ENCODE measurements around the gene TUBB4A. TPM values are rescaled to one million over a fixed set of nuclear protein-coding genes. Genes with fewer than 3 reads are reported as not detected.

Gene TUBB4A
- total and polyA plus RNA-seq, 3 experiments from 2014 or later = 5.9 to 8.9 (median 7.1) TPM

GRCh38 chr19:6530386-6531162 lies 28.5 kb upstream of the TUBB4A start, which contains the start of gene TNFSF9:
Gene TNFSF9 (plus strand): TSS chr19:6531026. CDS start chr19:6531037, 11 bp downstream.
- POLR2A ChIA-PET = interaction anchor here (0.7 to 0.8 kb wide), 2 partner anchors 9 to 74 kb away, joined by 3 read pairs; no protein-coding TSS in a partner anchor
- peak within 1 kb of the TSS; percentile 82 to 96 (median 88) for H3K4me3 Mint-ChIP-seq
- H3K4me1 ChIP-seq (ENCODE audit: insufficient read depth, low read length) = peaks cover 29% of the 10 kb centered on the region
- H3K36me3 ChIP-seq (ENCODE audit: insufficient read depth, low read length) = no peaks in the 10 kb centered on the region
- H3K4me1 Mint-ChIP-seq = peaks cover 40 to 54% (median 46%) of the 10 kb centered on the region in 3 donors
- H3K27me3 ChIP-seq (ENCODE audit: insufficient read depth, low read length, poor library complexity, severe bottlenecking) = peaks cover 9% of the 10 kb centered on the region
- peak; percentile 72 to 89 (median 83) for DNase-seq
- H3K9me3 ChIP-seq (ENCODE audit: low read length) = no peaks in the 10 kb centered on the region
- no peaks in the 10 kb centered on the region for H3K9me3 Mint-ChIP-seq
- H3K27ac Mint-ChIP-seq = peak within 1 kb of the TSS; percentile 52 to 97 (median 90)
- H3K4me3 ChIP-seq (ENCODE audit: low read length) = peak within 1 kb of the TSS; percentile 52
- CTCF ChIA-PET = interaction anchor here (1.0 to 1.4 kb wide), 2 partner anchors 9 to 14 kb away, joined by 4 to 7 read pairs; no protein-coding TSS in a partner anchor
- peaks cover 0 to 9% (median 0%) of the 10 kb centered on the region in 3 donors for H3K36me3 Mint-ChIP-seq
- H3K27me3 Mint-ChIP-seq = peaks cover 21 to 25% of the 10 kb centered on the region in 2 donors
- H3K27ac ChIP-seq (ENCODE audit: low read depth, low read length) = peak within 1 kb of the TSS; percentile 79

GRCh38 chr19:6529937-6530385 lies 27.9 kb upstream of the TUBB4A start:
- Histone ChIP-seq H3K27me3 (ENCODE audit: insufficient read depth, low read length, poor library complexity, severe bottlenecking) (peaks cover 9% of the 10 kb centered on the region), H3K4me3 (ENCODE audit: low read length) (peak overlapping the region; percentile 52), H3K36me3 (ENCODE audit: insufficient read depth, low read length) (no peaks in the 10 kb centered on the region), H3K4me1 (ENCODE audit: insufficient read depth, low read length) (peaks cover 28% of the 10 kb centered on the region), H3K9me3 (ENCODE audit: low read length) (no peaks in the 10 kb centered on the region), H3K27ac (ENCODE audit: low read depth, low read length) (peak overlapping the region; percentile 68)
- Mint-ChIP-seq H3K4me1 (peaks cover 40 to 50% (median 44%) of the 10 kb centered on the region in 3 donors), H3K4me3 (peak overlapping the region; percentile 34 to 92 (median 87)), H3K36me3 (peaks cover 0 to 5% (median 0%) of the 10 kb centered on the region in 3 donors), H3K27me3 (peaks cover 21% of the 10 kb centered on the region in 2 donors), H3K27ac (peak overlapping the region; percentile 52 to 95 (median 84)), H3K9me3 (no peaks in the 10 kb centered on the region)
- CTCF ChIA-PET = no interaction called here
- no peak for DNase-seq
- POLR2A ChIA-PET = interaction anchor here (0.8 kb wide), 1 partner anchor 8 kb away, joined by 3 read pairs; no protein-coding TSS in a partner anchor

GRCh38 chr19:6529351-6529750 lies 27.2 kb upstream of the TUBB4A start:
- H3K4me3 ChIP-seq (ENCODE audit: low read length) = no peak overlapping the region
- Mint-ChIP-seq H3K4me3 (peak overlapping the region in 5 of 7 donors; percentile 8 to 92 (median 82)), H3K27me3 (peaks cover 20 to 21% of the 10 kb centered on the region in 2 donors), H3K9me3 (no peaks in the 10 kb centered on the region), H3K27ac (peak overlapping the region in 5 of 8 donors; percentile 48 to 95 (median 85)), H3K36me3 (peaks cover 0 to 4% (median 0%) of the 10 kb centered on the region in 3 donors), H3K4me1 (peaks cover 38 to 48% (median 44%) of the 10 kb centered on the region in 3 donors)
- H3K9me3 ChIP-seq (ENCODE audit: low read length) = no peaks in the 10 kb centered on the region
- ChIA-PET POLR2A (no interaction called here), CTCF (no interaction called here)
- H3K36me3 ChIP-seq (ENCODE audit: insufficient read depth, low read length) = no peaks in the 10 kb centered on the region
- peaks cover 28% of the 10 kb centered on the region for H3K4me1 ChIP-seq (ENCODE audit: insufficient read depth, low read length)
- peak overlapping the region; percentile 68 for H3K27ac ChIP-seq (ENCODE audit: low read depth, low read length)
- H3K27me3 ChIP-seq (ENCODE audit: insufficient read depth, low read length, poor library complexity, severe bottlenecking) = peaks cover 9% of the 10 kb centered on the region
- no peak for DNase-seq

GRCh38 chr19:6528544-6529121 lies 26.5 kb upstream of the TUBB4A start:
- peak overlapping the region in 4 of 8 donors; percentile 11 to 78 (median 34) for H3K27ac Mint-ChIP-seq
- Histone ChIP-seq H3K4me3 (ENCODE audit: low read length) (no peak overlapping the region), H3K9me3 (ENCODE audit: low read length) (no peaks in the 10 kb centered on the region), H3K4me1 (ENCODE audit: insufficient read depth, low read length) (peaks cover 28% of the 10 kb centered on the region), H3K27me3 (ENCODE audit: insufficient read depth, low read length, poor library complexity, severe bottlenecking) (peaks cover 9% of the 10 kb centered on the region), H3K36me3 (ENCODE audit: insufficient read depth, low read length) (no peaks in the 10 kb centered on the region), H3K27ac (ENCODE audit: low read depth, low read length) (peak overlapping the region; percentile 68)
- DNase-seq = no peak
- H3K27me3 Mint-ChIP-seq = peaks cover 17 to 19% of the 10 kb centered on the region in 2 donors
- H3K36me3 Mint-ChIP-seq = peaks cover 0 to 4% (median 0%) of the 10 kb centered on the region in 3 donors
- H3K9me3 Mint-ChIP-seq = no peaks in the 10 kb centered on the region
- peaks cover 38 to 44% (median 43%) of the 10 kb centered on the region in 3 donors for H3K4me1 Mint-ChIP-seq
- ChIA-PET POLR2A (no interaction called here), CTCF (interaction anchor here (1.5 kb wide), 1 partner anchor 335 kb away, joined by 5 read pairs; no protein-coding TSS in a partner anchor)
- H3K4me3 Mint-ChIP-seq = peak overlapping the region in 1 of 7 donors; percentile 48

GRCh38 chr19:6527893-6528543 lies 25.9 kb upstream of the TUBB4A start:
- POLR2A ChIA-PET = interaction anchor here (0.6 kb wide), 1 partner anchor 244 kb away, joined by 5 read pairs; no protein-coding TSS in a partner anchor
- CTCF ChIA-PET = interaction anchor here (1.5 kb wide), 1 partner anchor 335 kb away, joined by 5 read pairs; no protein-coding TSS in a partner anchor
- Mint-ChIP-seq H3K27me3 (peaks cover 17 to 19% of the 10 kb centered on the region in 2 donors), H3K9me3 (no peaks in the 10 kb centered on the region), H3K4me3 (peak overlapping the region in 4 of 7 donors; percentile 8 to 48 (median 29)), H3K27ac (peak overlapping the region in 7 of 8 donors; percentile 2 to 78 (median 29)), H3K36me3 (peaks cover 0 to 4% (median 0%) of the 10 kb centered on the region in 3 donors), H3K4me1 (peaks cover 38 to 44% (median 42%) of the 10 kb centered on the region in 3 donors)
- H3K27ac ChIP-seq (ENCODE audit: low read depth, low read length) = peak overlapping the region; percentile 61
- no peak overlapping the region for H3K4me3 ChIP-seq (ENCODE audit: low read length)
- no peak for DNase-seq
- no peaks in the 10 kb centered on the region for H3K9me3 ChIP-seq (ENCODE audit: low read length)
- peaks cover 9% of the 10 kb centered on the region for H3K27me3 ChIP-seq (ENCODE audit: insufficient read depth, low read length, poor library complexity, severe bottlenecking)
- peaks cover 27% of the 10 kb centered on the region for H3K4me1 ChIP-seq (ENCODE audit: insufficient read depth, low read length)
- H3K36me3 ChIP-seq (ENCODE audit: insufficient read depth, low read length) = no peaks in the 10 kb centered on the region

- CTCF ChIA-PET = interaction anchor here (1.2 to 1.3 kb wide), 2 partner anchors 11 to 339 kb away, joined by 3 to 4 read pairs; no protein-coding TSS in a partner anchor
- H3K4me1 ChIP-seq (ENCODE audit: insufficient read depth, low read length) = peaks cover 11% of the 10 kb centered on the region
- no peaks in the 10 kb centered on the region for H3K9me3 Mint-ChIP-seq
Observed at GRCh38 chr19:6524311-6524710, 22.2 kb upstream of the TUBB4A start.

GRCh38 chr19:6522712-6523111 lies 20.6 kb upstream of the TUBB4A start:
- Mint-ChIP-seq H3K4me3 (peak overlapping the region in 6 of 7 donors; percentile 17 to 61 (median 27)), H3K36me3 (no peaks in the 10 kb centered on the region), H3K27me3 (no peaks in the 10 kb centered on the region), H3K27ac (peak overlapping the region; percentile 80 to 99 (median 96)), H3K9me3 (no peaks in the 10 kb centered on the region), H3K4me1 (peaks cover 26 to 34% (median 27%) of the 10 kb centered on the region in 3 donors)
- Histone ChIP-seq H3K36me3 (ENCODE audit: insufficient read depth, low read length) (no peaks in the 10 kb centered on the region), H3K9me3 (ENCODE audit: low read length) (no peaks in the 10 kb centered on the region), H3K27me3 (ENCODE audit: insufficient read depth, low read length, poor library complexity, severe bottlenecking) (no peaks in the 10 kb centered on the region), H3K4me1 (ENCODE audit: insufficient read depth, low read length) (peaks cover 20% of the 10 kb centered on the region), H3K27ac (ENCODE audit: low read depth, low read length) (peak overlapping the region; percentile 60), H3K4me3 (ENCODE audit: low read length) (no peak overlapping the region)
- CTCF ChIA-PET = interaction anchor here (1.2 to 2.4 kb wide), 4 partner anchors 10 to 340 kb away, joined by 3 to 11 read pairs (median 4); no protein-coding TSS in a partner anchor
- DNase-seq = no peak
- POLR2A ChIA-PET = interaction anchor here (1.1 kb wide), 1 partner anchor 29 kb away, joined by 6 read pairs; no protein-coding TSS in a partner anchor

More at GRCh38 chr19:6524311-6524710, 22.2 kb upstream of the TUBB4A start:
- H3K27ac ChIP-seq (ENCODE audit: low read depth, low read length) = no peak overlapping the region
- no peaks in the 10 kb centered on the region for H3K36me3 Mint-ChIP-seq
- no peak overlapping the region for H3K4me3 Mint-ChIP-seq
- no peak overlapping the region for H3K4me3 ChIP-seq (ENCODE audit: low read length)
- H3K36me3 ChIP-seq (ENCODE audit: insufficient read depth, low read length) = no peaks in the 10 kb centered on the region
- H3K27me3 ChIP-seq (ENCODE audit: insufficient read depth, low read length, poor library complexity, severe bottlenecking) = no peaks in the 10 kb centered on the region
- POLR2A ChIA-PET = interaction anchor here (0.7 kb wide), 1 partner anchor 74 kb away, joined by 3 read pairs; no protein-coding TSS in a partner anchor
- H3K9me3 ChIP-seq (ENCODE audit: low read length) = no peaks in the 10 kb centered on the region
- H3K27me3 Mint-ChIP-seq = no peaks in the 10 kb centered on the region
- H3K4me1 Mint-ChIP-seq = peaks cover 20 to 28% (median 23%) of the 10 kb centered on the region in 3 donors
- no peak for DNase-seq
- peak overlapping the region in 3 of 8 donors; percentile 17 to 89 (median 41) for H3K27ac Mint-ChIP-seq

Data from CD8-positive, alpha-beta memory T cell (primary cell).